ENCODE data around the gene DCDC2B. TPM values are rescaled to one million over a fixed set of nuclear protein-coding genes. Genes with fewer than 3 reads are reported as not detected.

Gene DCDC2B
- total and polyA plus RNA-seq, 2 of the 13 experiments (the other 11 are each of a cell fraction or from before 2014, with no cell fraction given) = not detected

GRCh38 chr1:32255072-32256071, 46.5 kb downstream of the DCDC2B start (continued):
- TF ChIP-seq, protein P1, sequence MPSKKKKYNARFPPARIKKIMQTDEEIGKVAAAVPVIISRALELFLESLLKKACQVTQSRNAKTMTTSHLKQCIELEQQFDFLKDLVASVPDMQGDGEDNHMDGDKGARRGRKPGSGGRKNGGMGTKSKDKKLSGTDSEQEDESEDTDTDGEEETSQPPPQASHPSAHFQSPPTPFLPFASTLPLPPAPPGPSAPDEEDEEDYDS (CRISPR knock-in tag; IDR thresholded peaks at IDR 0.05) = peak; percentile 41
- TF ChIP-seq MIER3 (CRISPR knock-in tag; IDR thresholded peaks at IDR 0.05; ENCODE audit: borderline replicate concordance) (peak; percentile 73; the same call in 1 of the 2 replicates), DNMT3B (CRISPR knock-in tag; conservative IDR thresholded peaks at IDR 0.05) (no peak), FOXA3 (CRISPR knock-in tag; IDR thresholded peaks at IDR 0.05) (peak; percentile 65), FOXK1 (CRISPR knock-in tag; IDR thresholded peaks at IDR 0.05; ENCODE audit: borderline replicate concordance, low read depth) (peak; percentile 69; the same call in 1 of the 2 replicates), SALL1 (CRISPR knock-in tag; IDR thresholded peaks at IDR 0.05) (peak; percentile 40), SAP130 (CRISPR knock-in tag; IDR thresholded peaks at IDR 0.05; ENCODE audit: low read depth) (0 out of 2 replicates have a peak, but pooled peaks have one; percentile 49), ZBTB21 (CRISPR knock-in tag; IDR thresholded peaks at IDR 0.05) (peak; percentile 71; the same call in 1 of the 2 replicates), MIXL1 (CRISPR knock-in tag; IDR thresholded peaks at IDR 0.05) (0 out of 2 replicates have a peak, but pooled peaks have one; percentile 0), ZNF607 (CRISPR knock-in tag; IDR thresholded peaks at IDR 0.05; ENCODE audit: borderline replicate concordance) (peak; percentile 29; the same call in 1 of the 2 replicates), ELF1 (CRISPR knock-in tag; IDR thresholded peaks at IDR 0.05) (0 out of 2 replicates have a peak, but pooled peaks have one; percentile 32), PRDM10 (CRISPR knock-in tag; IDR thresholded peaks at IDR 0.05; ENCODE audit: low read depth) (peak; percentile 66; the same call in 1 of the 2 replicates)
- TF ChIP-seq, protein P2, sequence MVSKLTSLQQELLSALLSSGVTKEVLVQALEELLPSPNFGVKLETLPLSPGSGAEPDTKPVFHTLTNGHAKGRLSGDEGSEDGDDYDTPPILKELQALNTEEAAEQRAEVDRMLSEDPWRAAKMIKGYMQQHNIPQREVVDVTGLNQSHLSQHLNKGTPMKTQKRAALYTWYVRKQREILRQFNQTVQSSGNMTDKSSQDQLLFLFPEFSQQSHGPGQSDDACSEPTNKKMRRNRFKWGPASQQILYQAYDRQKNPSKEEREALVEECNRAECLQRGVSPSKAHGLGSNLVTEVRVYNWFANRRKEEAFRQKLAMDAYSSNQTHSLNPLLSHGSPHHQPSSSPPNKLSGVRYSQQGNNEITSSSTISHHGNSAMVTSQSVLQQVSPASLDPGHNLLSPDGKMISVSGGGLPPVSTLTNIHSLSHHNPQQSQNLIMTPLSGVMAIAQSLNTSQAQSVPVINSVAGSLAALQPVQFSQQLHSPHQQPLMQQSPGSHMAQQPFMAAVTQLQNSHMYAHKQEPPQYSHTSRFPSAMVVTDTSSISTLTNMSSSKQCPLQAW (CRISPR knock-in tag; IDR thresholded peaks at IDR 0.05) = peak; percentile 77
- TF ChIP-seq, protein P3, sequence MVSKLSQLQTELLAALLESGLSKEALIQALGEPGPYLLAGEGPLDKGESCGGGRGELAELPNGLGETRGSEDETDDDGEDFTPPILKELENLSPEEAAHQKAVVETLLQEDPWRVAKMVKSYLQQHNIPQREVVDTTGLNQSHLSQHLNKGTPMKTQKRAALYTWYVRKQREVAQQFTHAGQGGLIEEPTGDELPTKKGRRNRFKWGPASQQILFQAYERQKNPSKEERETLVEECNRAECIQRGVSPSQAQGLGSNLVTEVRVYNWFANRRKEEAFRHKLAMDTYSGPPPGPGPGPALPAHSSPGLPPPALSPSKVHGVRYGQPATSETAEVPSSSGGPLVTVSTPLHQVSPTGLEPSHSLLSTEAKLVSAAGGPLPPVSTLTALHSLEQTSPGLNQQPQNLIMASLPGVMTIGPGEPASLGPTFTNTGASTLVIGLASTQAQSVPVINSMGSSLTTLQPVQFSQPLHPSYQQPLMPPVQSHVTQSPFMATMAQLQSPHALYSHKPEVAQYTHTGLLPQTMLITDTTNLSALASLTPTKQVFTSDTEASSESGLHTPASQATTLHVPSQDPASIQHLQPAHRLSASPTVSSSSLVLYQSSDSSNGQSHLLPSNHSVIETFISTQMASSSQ (IDR thresholded peaks at IDR 0.05; ENCODE audit: low read depth) = peak; percentile 82
- TF ChIP-seq, protein P3 (CRISPR knock-in tag; IDR thresholded peaks at IDR 0.05; ENCODE audit: borderline replicate concordance) = peak; percentile 43; the same call in 1 of the 2 replicates
- TF ChIP-seq, protein P4, sequence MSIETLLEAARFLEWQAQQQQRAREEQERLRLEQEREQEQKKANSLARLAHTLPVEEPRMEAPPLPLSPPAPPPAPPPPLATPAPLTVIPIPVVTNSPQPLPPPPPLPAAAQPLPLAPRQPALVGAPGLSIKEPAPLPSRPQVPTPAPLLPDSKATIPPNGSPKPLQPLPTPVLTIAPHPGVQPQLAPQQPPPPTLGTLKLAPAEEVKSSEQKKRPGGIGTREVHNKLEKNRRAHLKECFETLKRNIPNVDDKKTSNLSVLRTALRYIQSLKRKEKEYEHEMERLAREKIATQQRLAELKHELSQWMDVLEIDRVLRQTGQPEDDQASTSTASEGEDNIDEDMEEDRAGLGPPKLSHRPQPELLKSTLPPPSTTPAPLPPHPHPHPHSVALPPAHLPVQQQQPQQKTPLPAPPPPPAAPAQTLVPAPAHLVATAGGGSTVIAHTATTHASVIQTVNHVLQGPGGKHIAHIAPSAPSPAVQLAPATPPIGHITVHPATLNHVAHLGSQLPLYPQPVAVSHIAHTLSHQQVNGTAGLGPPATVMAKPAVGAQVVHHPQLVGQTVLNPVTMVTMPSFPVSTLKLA (IDR thresholded peaks at IDR 0.05) = peak; percentile 47; the same call in 1 of the 2 replicates
